ENCODE results near the gene SELENOM. TPM values are rescaled to one million over a fixed set of nuclear protein-coding genes. Genes with fewer than 3 reads are reported as not detected.

The SELENOM gene
- total and polyA plus RNA-seq, 2 donors from 2014 or later = 154 to 291 TPM

DNA sequence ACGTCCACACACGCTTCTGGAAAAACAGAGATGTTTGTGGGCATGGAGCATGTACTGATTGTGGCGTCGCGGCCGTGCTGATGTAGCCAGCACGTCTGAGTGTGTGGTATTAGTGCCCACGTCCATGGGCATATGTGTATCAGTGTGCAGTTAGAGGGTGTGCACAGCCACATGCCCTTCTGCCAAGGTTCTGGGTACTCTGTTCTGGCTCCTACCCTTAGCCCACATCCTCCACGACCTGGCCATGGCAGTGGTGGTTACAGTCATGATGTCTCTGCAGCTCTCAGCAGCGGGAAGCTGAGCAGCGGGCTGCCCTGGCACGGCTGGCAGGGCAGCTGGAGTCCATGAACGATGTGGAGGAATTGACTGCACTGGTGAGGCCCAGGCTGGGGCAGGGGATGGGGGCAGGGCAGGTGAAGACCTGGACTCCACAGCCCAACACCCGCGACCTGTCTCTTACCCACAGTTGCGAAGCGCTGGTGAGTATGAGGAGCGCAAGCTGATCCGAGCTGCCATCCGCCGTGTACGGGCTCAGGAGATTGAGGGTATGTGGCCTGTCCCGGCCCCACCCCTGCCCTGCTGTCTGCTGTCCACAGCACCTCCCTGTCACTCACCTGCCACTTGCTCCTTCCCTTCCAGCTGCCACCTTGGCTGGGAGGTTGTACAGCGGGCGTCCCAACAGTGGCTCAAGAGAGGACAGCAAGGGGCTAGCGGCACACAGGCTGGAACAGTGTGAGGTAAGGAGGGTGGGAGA, 19.0 kb downstream of the SELENOM start:
- peaks cover 3 to 61% (median 23%) of the 10 kb centered on the region in 3 donors for H3K36me3 ChIP-seq (ENCODE audit: control insufficient read depth in 2 of 3, insufficient read depth in 3 of 3, low read length in 3 of 3)
- no peak overlapping the region for H3K27ac ChIP-seq (ENCODE audit: low read depth in 2 of 2, low read length in 2 of 2)
- no peak overlapping the region for H3K9ac ChIP-seq (ENCODE audit: low read length in 3 of 3)
- DNase-seq (peak in 1 of 5 donors; percentile 41), FAIRE-seq (no peak)
- no peaks in the 10 kb centered on the region for H3K27me3 ChIP-seq (ENCODE audit: control insufficient read depth, insufficient read depth, low read length)
- TF ChIP-seq, protein P1, sequence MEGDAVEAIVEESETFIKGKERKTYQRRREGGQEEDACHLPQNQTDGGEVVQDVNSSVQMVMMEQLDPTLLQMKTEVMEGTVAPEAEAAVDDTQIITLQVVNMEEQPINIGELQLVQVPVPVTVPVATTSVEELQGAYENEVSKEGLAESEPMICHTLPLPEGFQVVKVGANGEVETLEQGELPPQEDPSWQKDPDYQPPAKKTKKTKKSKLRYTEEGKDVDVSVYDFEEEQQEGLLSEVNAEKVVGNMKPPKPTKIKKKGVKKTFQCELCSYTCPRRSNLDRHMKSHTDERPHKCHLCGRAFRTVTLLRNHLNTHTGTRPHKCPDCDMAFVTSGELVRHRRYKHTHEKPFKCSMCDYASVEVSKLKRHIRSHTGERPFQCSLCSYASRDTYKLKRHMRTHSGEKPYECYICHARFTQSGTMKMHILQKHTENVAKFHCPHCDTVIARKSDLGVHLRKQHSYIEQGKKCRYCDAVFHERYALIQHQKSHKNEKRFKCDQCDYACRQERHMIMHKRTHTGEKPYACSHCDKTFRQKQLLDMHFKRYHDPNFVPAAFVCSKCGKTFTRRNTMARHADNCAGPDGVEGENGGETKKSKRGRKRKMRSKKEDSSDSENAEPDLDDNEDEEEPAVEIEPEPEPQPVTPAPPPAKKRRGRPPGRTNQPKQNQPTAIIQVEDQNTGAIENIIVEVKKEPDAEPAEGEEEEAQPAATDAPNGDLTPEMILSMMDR (IDR thresholded peaks at IDR 0.05; ENCODE audit: borderline replicate concordance, extremely low read depth, insufficient read depth) = no peak
- no peaks in the 10 kb centered on the region for H3K9me3 ChIP-seq (ENCODE audit: control insufficient read depth in 2 of 3, insufficient read depth in 1 of 3, low read length in 3 of 3)
- H3K4me3 ChIP-seq (ENCODE audit: low read length in 3 of 3) = no peak overlapping the region
- peaks cover 0 to 30% (median 18%) of the 10 kb centered on the region in 3 donors for H3K4me1 ChIP-seq (ENCODE audit: control insufficient read depth in 2 of 3, insufficient read depth in 2 of 3, low read depth in 1 of 3, low read length in 3 of 3)
- intact Hi-C loops (cut with DNase I) = loop anchor here (5.0 kb wide), 1 partner anchor 141 kb away; no protein-coding TSS in a partner anchor

DNA sequence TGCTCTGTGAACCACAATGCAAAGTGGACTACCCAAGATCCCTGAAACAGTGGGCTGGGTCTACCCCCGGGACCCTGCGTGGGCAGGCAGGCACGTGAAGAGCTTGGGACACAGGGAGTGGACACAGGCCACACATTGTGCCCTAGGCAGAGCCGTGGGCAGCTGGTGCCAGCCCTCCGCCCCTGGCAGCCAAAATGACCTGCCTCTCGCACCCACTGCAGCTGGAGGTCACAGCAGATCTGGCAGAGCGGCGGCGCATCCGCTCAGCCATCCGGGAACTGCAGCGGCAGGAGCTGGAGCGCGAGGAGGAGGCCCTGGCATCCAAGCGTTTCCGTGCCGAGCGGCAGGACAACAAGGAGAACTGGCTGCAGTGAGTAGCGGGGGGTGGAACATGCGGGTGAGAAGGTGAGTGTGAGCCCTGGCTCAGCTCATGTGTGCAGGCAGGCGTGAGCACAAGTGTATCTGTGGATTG, 19.6 kb downstream of the SELENOM start:
- H3K9ac ChIP-seq (ENCODE audit: low read length in 3 of 3) = no peak overlapping the region
- TF ChIP-seq, protein P1 (IDR thresholded peaks at IDR 0.05; ENCODE audit: borderline replicate concordance, extremely low read depth, insufficient read depth) = no peak
- H3K4me3 ChIP-seq (ENCODE audit: low read length in 3 of 3) = no peak overlapping the region
- DNase-seq (no peak), FAIRE-seq (no peak)
- intact Hi-C loops (cut with DNase I) = loop anchor here (5.0 kb wide), 1 partner anchor 140 kb away; no protein-coding TSS in a partner anchor
- no peaks in the 10 kb centered on the region for H3K9me3 ChIP-seq (ENCODE audit: control insufficient read depth in 2 of 3, insufficient read depth in 1 of 3, low read length in 3 of 3)
- H3K27me3 ChIP-seq (ENCODE audit: control insufficient read depth, insufficient read depth, low read length) = no peaks in the 10 kb centered on the region
- H3K4me1 ChIP-seq (ENCODE audit: control insufficient read depth in 2 of 3, insufficient read depth in 2 of 3, low read depth in 1 of 3, low read length in 3 of 3) = peaks cover 0 to 35% (median 24%) of the 10 kb centered on the region in 3 donors
- H3K36me3 ChIP-seq (ENCODE audit: control insufficient read depth in 2 of 3, insufficient read depth in 3 of 3, low read length in 3 of 3) = peaks cover 3 to 60% (median 22%) of the 10 kb centered on the region in 3 donors
- H3K27ac ChIP-seq (ENCODE audit: low read depth in 2 of 2, low read length in 2 of 2) = no peak overlapping the region

DNA sequence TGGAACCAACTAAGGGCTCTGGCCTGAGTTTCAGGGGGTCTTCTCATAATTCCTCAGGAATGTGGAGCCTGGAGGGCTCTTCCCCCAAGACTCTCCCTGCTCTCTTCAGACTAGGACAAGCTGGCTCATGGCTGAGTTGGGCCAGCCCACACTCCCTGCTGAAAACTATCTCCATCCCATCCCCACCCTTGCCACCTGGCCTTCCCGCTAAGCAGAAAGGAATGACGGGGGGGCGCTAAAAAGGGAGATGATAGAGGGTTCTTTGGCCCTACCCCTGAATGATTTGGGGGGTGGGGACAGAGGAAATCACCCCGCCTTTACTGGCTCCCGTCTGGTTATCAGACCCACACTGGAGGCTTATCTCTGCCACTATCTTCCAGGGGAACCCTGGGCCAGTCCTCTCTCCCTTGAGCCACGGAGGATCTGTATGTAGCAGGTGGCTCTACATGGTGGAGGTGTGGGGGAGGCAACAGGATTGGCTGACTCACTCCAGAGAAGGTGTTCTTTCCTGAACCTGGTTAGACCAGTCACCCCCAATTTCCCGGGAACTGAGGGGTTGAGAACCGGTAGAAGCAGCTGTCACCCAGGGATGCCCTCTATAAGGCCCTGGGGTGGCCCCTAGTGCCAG, 20.6 kb downstream of the SELENOM start:
- no peaks in the 10 kb centered on the region for H3K27me3 ChIP-seq (ENCODE audit: control insufficient read depth, insufficient read depth, low read length)
- H3K27ac ChIP-seq (ENCODE audit: low read depth in 2 of 2, low read length in 2 of 2) = no peak overlapping the region
- peaks cover 0 to 40% (median 27%) of the 10 kb centered on the region in 3 donors for H3K4me1 ChIP-seq (ENCODE audit: control insufficient read depth in 2 of 3, insufficient read depth in 2 of 3, low read depth in 1 of 3, low read length in 3 of 3)

More for the DNA sequence above, 20.6 kb downstream of the SELENOM start:
- TF ChIP-seq, protein P1 (IDR thresholded peaks at IDR 0.05; ENCODE audit: borderline replicate concordance, extremely low read depth, insufficient read depth) = no peak
- Histone ChIP-seq H3K9me3 (ENCODE audit: control insufficient read depth in 2 of 3, insufficient read depth in 1 of 3, low read length in 3 of 3) (no peaks in the 10 kb centered on the region), H3K9ac (ENCODE audit: low read length in 3 of 3) (no peak overlapping the region), H3K4me3 (ENCODE audit: low read length in 3 of 3) (no peak overlapping the region), H3K36me3 (ENCODE audit: control insufficient read depth in 2 of 3, insufficient read depth in 3 of 3, low read length in 3 of 3) (peaks cover 3 to 52% (median 18%) of the 10 kb centered on the region in 3 donors)
- DNase-seq (no peak), FAIRE-seq (no peak)
- intact Hi-C loops (cut with DNase I) = loop anchor here (5.0 kb wide), 1 partner anchor 140 kb away; no protein-coding TSS in a partner anchor

Measured in kidney (tissue), 14 donors.